Activated naive CD8-positive, alpha-beta T cell treated with anti-CD3 and anti-CD28 coated beads for 36 hours (primary cell): ENCODE measurements around the gene PDGFRB. TPM values are rescaled to one million over a fixed set of nuclear protein-coding genes. Genes with fewer than 3 reads are reported as not detected.

Experiments
- DNase-seq: peaks from one replicate; pipeline ENCODE4 v3.0.0; 2021
- H3K27ac Mint-ChIP-seq: one replicate; pipeline ENCODE4 v1.8.0; 2022; ENCODE audit warnings: mild to moderate bottlenecking, moderate library complexity, mixed read lengths
- H3K27me3 Mint-ChIP-seq: one replicate; pipeline ENCODE4 v1.8.0; 2022; ENCODE audit warnings: mild to moderate bottlenecking, mixed read lengths
- H3K36me3 Mint-ChIP-seq: one replicate; pipeline ENCODE4 v1.8.0; 2021; ENCODE audit warnings: mild to moderate bottlenecking, mixed read lengths
- H3K4me1 Mint-ChIP-seq: one replicate; pipeline ENCODE4 v1.8.0; 2021; ENCODE audit warnings: mixed read lengths
- H3K4me3 Mint-ChIP-seq: one replicate; pipeline ENCODE4 v1.8.0; 2022; ENCODE audit warnings: mild to moderate bottlenecking, moderate library complexity, mixed read lengths
- H3K9me3 Mint-ChIP-seq: one replicate; pipeline ENCODE4 v1.8.0; 2022; ENCODE audit warnings: mixed read lengths
- total RNA-seq, 2 experiments: library from RNA; stranded (reverse); gene quantifications; one replicate each; pipeline ENCODE4 v1.2.3, GENCODE V29; 2021

PDGFRB gene
- total RNA-seq, 2 experiments from 2014 or later: 1.1 to 1.5 TPM

- Mint-ChIP-seq H3K9me3 (no peaks in the 10 kb centered on the region), H3K36me3 (no peaks in the 10 kb centered on the region), H3K4me1 (no peaks in the 10 kb centered on the region), H3K27me3 (no peaks in the 10 kb centered on the region), H3K4me3 (no peak overlapping the region), H3K27ac (no peak overlapping the region)
- no peak for DNase-seq
These were observed 7.3 kb downstream of the PDGFRB start for GRCh38 chr5:150148117-150148927.

GRCh38 chr5:150147670-150148069, 8.0 kb downstream of the PDGFRB start:
- no peaks in the 10 kb centered on the region for H3K27me3 Mint-ChIP-seq
- peaks cover 4% of the 10 kb centered on the region for H3K4me1 Mint-ChIP-seq
- no peaks in the 10 kb centered on the region for H3K9me3 Mint-ChIP-seq
- no peak for DNase-seq
- H3K36me3 Mint-ChIP-seq: no peaks in the 10 kb centered on the region
- H3K4me3 Mint-ChIP-seq: no peak overlapping the region
- H3K27ac Mint-ChIP-seq: no peak overlapping the region

GRCh38 chr5:150146862-150147601, 8.6 kb downstream of the PDGFRB start:
- Mint-ChIP-seq H3K4me1 (peaks cover 4% of the 10 kb centered on the region), H3K36me3 (no peaks in the 10 kb centered on the region), H3K4me3 (no peak overlapping the region), H3K9me3 (no peaks in the 10 kb centered on the region), H3K27me3 (no peaks in the 10 kb centered on the region), H3K27ac (no peak overlapping the region)
- no peak for DNase-seq

GRCh38 chr5:150146235-150146634, 9.4 kb downstream of the PDGFRB start:
- H3K4me3 Mint-ChIP-seq: no peak overlapping the region
- DNase-seq: no peak
- no peaks in the 10 kb centered on the region for H3K36me3 Mint-ChIP-seq

GRCh38 chr5:150144879-150145278, 10.8 kb downstream of the PDGFRB start:
- Mint-ChIP-seq H3K27me3 (no peaks in the 10 kb centered on the region), H3K9me3 (no peaks in the 10 kb centered on the region), H3K36me3 (no peaks in the 10 kb centered on the region), H3K27ac (no peak overlapping the region), H3K4me1 (peaks cover 4% of the 10 kb centered on the region), H3K4me3 (no peak overlapping the region)
- DNase-seq: no peak

More at GRCh38 chr5:150146235-150146634, 9.4 kb downstream of the PDGFRB start:
- Mint-ChIP-seq H3K4me1 (peaks cover 4% of the 10 kb centered on the region), H3K27ac (no peak overlapping the region), H3K9me3 (no peaks in the 10 kb centered on the region), H3K27me3 (no peaks in the 10 kb centered on the region)

- Mint-ChIP-seq H3K4me1 (peaks cover 4% of the 10 kb centered on the region), H3K27ac (no peak overlapping the region), H3K36me3 (no peaks in the 10 kb centered on the region), H3K27me3 (no peaks in the 10 kb centered on the region), H3K9me3 (no peaks in the 10 kb centered on the region), H3K4me3 (no peak overlapping the region)
- DNase-seq: no peak
These were observed 11.3 kb downstream of the PDGFRB start for GRCh38 chr5:150144246-150144801.

- Mint-ChIP-seq H3K9me3 (no peaks in the 10 kb centered on the region), H3K27ac (no peak overlapping the region), H3K36me3 (no peaks in the 10 kb centered on the region), H3K4me1 (peaks cover 4% of the 10 kb centered on the region), H3K4me3 (no peak overlapping the region), H3K27me3 (no peaks in the 10 kb centered on the region)
- no peak for DNase-seq
These were observed 12.0 kb downstream of the PDGFRB start for GRCh38 chr5:150143350-150144245.

GRCh38 chr5:150142959-150143349, 12.7 kb downstream of the PDGFRB start:
- DNase-seq: no peak
- H3K36me3 Mint-ChIP-seq: no peaks in the 10 kb centered on the region
- no peak overlapping the region for H3K27ac Mint-ChIP-seq
- H3K4me3 Mint-ChIP-seq: no peak overlapping the region
- no peaks in the 10 kb centered on the region for H3K9me3 Mint-ChIP-seq
- H3K27me3 Mint-ChIP-seq: no peaks in the 10 kb centered on the region
- H3K4me1 Mint-ChIP-seq: peaks cover 4% of the 10 kb centered on the region

- no peaks in the 10 kb centered on the region for H3K36me3 Mint-ChIP-seq
- no peaks in the 10 kb centered on the region for H3K27me3 Mint-ChIP-seq
- peaks cover 4% of the 10 kb centered on the region for H3K4me1 Mint-ChIP-seq
- H3K4me3 Mint-ChIP-seq: no peak overlapping the region
- no peaks in the 10 kb centered on the region for H3K9me3 Mint-ChIP-seq
- H3K27ac Mint-ChIP-seq: no peak overlapping the region
- DNase-seq: no peak
These were observed 13.3 kb downstream of the PDGFRB start for GRCh38 chr5:150142185-150142958.

- no peak overlapping the region for H3K27ac Mint-ChIP-seq
- no peaks in the 10 kb centered on the region for H3K27me3 Mint-ChIP-seq
- H3K36me3 Mint-ChIP-seq: no peaks in the 10 kb centered on the region
- no peak for DNase-seq
- H3K9me3 Mint-ChIP-seq: no peaks in the 10 kb centered on the region
- no peak overlapping the region for H3K4me3 Mint-ChIP-seq
- H3K4me1 Mint-ChIP-seq: peaks cover 4% of the 10 kb centered on the region
These were observed 14.0 kb downstream of the PDGFRB start for GRCh38 chr5:150141544-150142184.

GRCh38 chr5:150140830-150141229, 14.8 kb downstream of the PDGFRB start:
- H3K9me3 Mint-ChIP-seq: no peaks in the 10 kb centered on the region
- no peaks in the 10 kb centered on the region for H3K36me3 Mint-ChIP-seq
- no peak for DNase-seq
- H3K27ac Mint-ChIP-seq: no peak overlapping the region
- H3K4me1 Mint-ChIP-seq: peaks cover 4% of the 10 kb centered on the region
- H3K27me3 Mint-ChIP-seq: no peaks in the 10 kb centered on the region
- no peak overlapping the region for H3K4me3 Mint-ChIP-seq

GRCh38 chr5:150139334-150139733, 16.3 kb downstream of the PDGFRB start:
- Mint-ChIP-seq H3K4me3 (no peak overlapping the region), H3K27me3 (no peaks in the 10 kb centered on the region), H3K36me3 (no peaks in the 10 kb centered on the region), H3K4me1 (peaks cover 4% of the 10 kb centered on the region), H3K27ac (no peak overlapping the region), H3K9me3 (no peaks in the 10 kb centered on the region)
- DNase-seq: no peak

GRCh38 chr5:150138551-150139265, 16.9 kb downstream of the PDGFRB start:
- Mint-ChIP-seq H3K27me3 (no peaks in the 10 kb centered on the region), H3K27ac (no peak overlapping the region), H3K9me3 (no peaks in the 10 kb centered on the region), H3K4me3 (no peak overlapping the region), H3K4me1 (peaks cover 4% of the 10 kb centered on the region), H3K36me3 (no peaks in the 10 kb centered on the region)
- DNase-seq: no peak
